22Rv1 (cell line): ENCODE measurements around the gene HILPDA.

Source experiments
- CTCF ChIP-seq: fragments of 450-650 bp; IDR thresholded peaks from 2 replicates; pipeline ENCODE4 v1.5.1; 2017; ENCODE audit warnings: mild to moderate bottlenecking
- ZFX ChIP-seq: fragments of 450-650 bp; IDR thresholded peaks from 2 replicates; pipeline ENCODE4 v1.6.1; 2017; ENCODE audit warnings: antibody characterized with exemption, borderline replicate concordance

- TF ChIP-seq CTCF: no peak
- TF ChIP-seq ZFX: no peak
Measured at GRCh38 chr7:128442356-128442755, 13.3 kb upstream of the HILPDA start.
